ENCODE measurements around the gene OSBPL10.
A peak's percentile ranks its signal among the peaks of the same experiment; 100 is the strongest.
"Not testable (repeated sequence)": the region's sequence is repeated elsewhere in the genome, so short reads cannot be mapped to it uniquely, and the experiment has no call there.

The OSBPL10 gene

DNA sequence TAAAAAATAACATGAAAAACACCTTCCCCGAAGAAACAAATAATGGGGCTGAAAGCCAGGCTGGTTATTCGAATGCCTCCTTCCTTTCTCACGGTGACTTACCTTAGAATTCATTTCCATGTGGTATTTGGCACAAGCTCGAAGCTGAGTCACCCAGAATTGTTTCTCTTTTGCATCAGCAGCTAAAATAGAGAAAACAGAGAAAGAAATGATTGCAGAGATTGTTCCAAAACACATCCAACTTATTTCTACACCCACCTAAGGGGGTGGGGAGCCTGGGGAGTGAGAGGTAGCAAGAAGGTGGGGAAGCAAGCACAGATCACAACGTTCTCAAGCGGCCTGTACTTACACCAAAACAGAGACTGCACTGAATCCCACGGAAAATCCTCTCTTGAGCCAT, 104.7 kb downstream of the OSBPL10 start:
- peak in 34 of 42 donors; percentile 6 to 80 (median 36) for DNase-seq
- intact Hi-C loops (cut with DNase I) = no loop called here

DNA sequence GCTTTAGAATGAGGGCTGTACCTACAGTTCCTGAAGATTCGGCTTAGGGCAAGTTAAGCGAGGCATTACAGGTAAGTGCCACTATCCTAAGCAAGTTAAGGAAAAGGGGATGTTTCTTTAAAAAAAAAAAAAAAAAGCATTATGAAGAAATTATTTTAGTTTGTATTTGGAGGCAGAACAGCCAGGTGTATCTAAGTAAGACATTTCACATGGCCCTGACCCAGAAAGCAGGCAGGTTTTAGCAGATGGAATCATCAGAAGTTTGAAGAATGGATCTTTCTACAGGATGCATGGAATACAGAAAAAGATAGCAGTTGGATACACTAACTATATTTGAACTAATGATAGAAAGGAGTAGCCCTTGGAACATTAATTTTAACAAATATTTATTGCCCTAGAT, 105.6 kb downstream of the OSBPL10 start:
- intact Hi-C loops (cut with DNase I) = no loop called here
- no peak for DNase-seq

- DNase-seq = no peak
- intact Hi-C loops (cut with DNase I) = no loop called here
Observed at GRCh38 chr3:31873254-31873820, 107.7 kb downstream of the OSBPL10 start.

GRCh38 chr3:31871939-31872507, 109.0 kb downstream of the OSBPL10 start:
- intact Hi-C loops (cut with DNase I) = no loop called here
- DNase-seq = no peak

- DNase-seq; intact Hi-C loops (cut with DNase I): not testable (repeated sequence)
Observed at GRCh38 chr3:31870111-31870510, 111.0 kb downstream of the OSBPL10 start.

GRCh38 chr3:31868236-31868635, 112.8 kb downstream of the OSBPL10 start:
- DNase-seq = no peak
- intact Hi-C loops (cut with DNase I) = no loop called here

- DNase-seq = no peak
- intact Hi-C loops (cut with DNase I) = no loop called here
Observed at GRCh38 chr3:31862666-31863279, 118.3 kb downstream of the OSBPL10 start.

GRCh38 chr3:31861826-31862225, 119.2 kb downstream of the OSBPL10 start:
- no peak for DNase-seq
- intact Hi-C loops (cut with DNase I) = no loop called here

DNA sequence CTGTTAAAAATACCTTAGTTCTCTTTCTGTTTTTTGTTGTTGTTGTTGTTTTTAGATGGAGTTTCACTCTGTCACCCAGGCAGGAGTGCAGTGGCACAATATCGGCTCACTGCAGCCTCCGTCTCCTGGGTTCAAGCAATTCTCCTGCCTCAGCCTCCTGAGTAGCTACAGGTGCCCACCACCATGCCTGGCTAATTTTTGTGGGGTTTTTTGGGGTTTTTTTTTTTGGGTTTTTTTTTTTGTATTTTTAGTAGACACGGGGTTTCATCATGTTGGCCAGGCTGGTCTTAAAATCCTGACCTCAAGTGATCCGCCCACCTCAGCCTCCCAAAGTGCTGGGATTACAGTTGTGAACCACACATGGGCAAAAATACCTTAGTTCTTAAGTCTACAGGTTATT, 120.4 kb downstream of the OSBPL10 start:
- intact Hi-C loops (cut with DNase I); DNase-seq: not testable (repeated sequence)

- no peak for DNase-seq
- intact Hi-C loops (cut with DNase I) = no loop called here
Observed at GRCh38 chr3:31859245-31859644, 121.8 kb downstream of the OSBPL10 start.

- intact Hi-C loops (cut with DNase I) = no loop called here
- DNase-seq = peak in 1 of 42 donors; percentile 17
Observed at GRCh38 chr3:31858439-31858838, 122.6 kb downstream of the OSBPL10 start.

DNA sequence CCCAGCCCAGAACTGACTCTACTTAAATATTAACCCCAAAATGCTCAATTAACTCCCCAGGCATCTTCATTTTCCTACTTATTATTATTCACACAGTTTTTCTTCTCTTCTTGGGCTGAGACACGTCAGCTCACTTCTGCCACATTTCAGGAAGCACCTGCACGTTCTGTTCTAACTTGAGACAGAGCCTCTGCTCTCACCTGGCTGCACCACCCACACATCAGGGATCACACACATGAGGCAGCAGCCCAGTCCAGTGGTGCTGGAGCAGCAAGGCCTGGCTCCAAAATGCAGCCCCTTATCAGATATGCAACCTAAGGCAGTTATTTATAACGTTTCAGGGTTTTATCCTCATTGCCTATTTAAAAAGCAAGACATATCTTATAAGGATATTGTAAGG, 127.5 kb downstream of the OSBPL10 start:
- peak in 3 of 42 donors; percentile 6 to 35 (median 24) for DNase-seq

GRCh38 chr3:31851278-31851677, 129.8 kb downstream of the OSBPL10 start:
- intact Hi-C loops (cut with DNase I) = no loop called here
- no peak for DNase-seq

More for the DNA sequence above, 127.5 kb downstream of the OSBPL10 start:
- intact Hi-C loops (cut with DNase I) = no loop called here

- intact Hi-C loops (cut with DNase I) = no loop called here
- DNase-seq = no peak
Observed at GRCh38 chr3:31848911-31849310, 132.2 kb downstream of the OSBPL10 start.

GRCh38 chr3:31848163-31848818, 132.8 kb downstream of the OSBPL10 start:
- peak in 1 of 42 donors; percentile 8 for DNase-seq
- intact Hi-C loops (cut with DNase I) = no loop called here

GRCh38 chr3:31847760-31848159, 133.3 kb downstream of the OSBPL10 start:
- intact Hi-C loops (cut with DNase I) = no loop called here
- no peak for DNase-seq

DNA sequence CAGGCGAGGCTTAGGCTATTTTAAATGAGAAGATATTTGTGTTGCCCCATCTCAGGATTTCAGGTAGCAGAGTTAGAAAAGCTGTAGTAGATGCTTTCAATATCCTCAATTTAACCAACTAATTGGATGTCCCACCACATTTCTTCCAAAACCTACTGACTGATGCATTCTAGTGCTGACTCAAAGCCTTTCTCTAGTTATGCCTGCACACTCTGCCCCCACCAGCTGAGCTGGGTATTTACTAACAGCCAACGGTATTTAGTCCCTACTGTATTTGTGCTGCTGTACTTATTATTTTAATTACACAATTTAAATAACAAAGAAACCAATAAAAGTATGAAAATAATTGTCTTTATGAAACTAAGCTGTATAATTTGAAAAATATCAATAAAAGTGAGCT, 139.5 kb downstream of the OSBPL10 start:
- intact Hi-C loops (cut with DNase I) = no loop called here
- no peak for DNase-seq

DNA sequence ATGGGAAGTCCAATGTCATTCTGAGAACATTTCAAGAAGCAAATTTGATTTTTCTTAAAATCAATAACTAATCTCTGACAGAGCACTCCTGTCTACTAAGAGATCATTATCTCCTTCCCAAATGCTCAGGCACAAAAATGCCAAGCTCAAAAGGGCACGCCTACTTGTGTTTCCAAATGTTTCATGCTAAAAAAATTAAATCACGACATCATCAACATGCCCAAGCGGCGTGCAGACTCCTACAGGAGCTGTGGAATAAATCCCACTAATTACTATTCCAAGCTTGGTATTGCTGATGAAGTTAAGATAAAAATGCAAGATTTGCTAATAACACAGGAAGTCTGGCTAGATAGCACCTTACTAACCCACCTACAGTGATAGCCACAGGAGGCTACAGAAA, 140.8 kb downstream of the OSBPL10 start:
- intact Hi-C loops (cut with DNase I) = no loop called here
- no peak for DNase-seq

- DNase-seq = no peak
- intact Hi-C loops (cut with DNase I) = no loop called here
Observed at GRCh38 chr3:31839144-31839917, 141.7 kb downstream of the OSBPL10 start.
